B cell (primary cell): ENCODE measurements around the gene ABCC1. TPM values are rescaled to one million over a fixed set of nuclear protein-coding genes. Genes with fewer than 3 reads are reported as not detected.

Experiments
- ATAC-seq: fragments of 200-7000 bp; cut with Tn5 transposase; one replicate; pipeline ENCODE4 v1.10.0; 2021; ENCODE audit warnings: low read depth, mild to moderate bottlenecking, moderate number of reproducible peaks, moderate library complexity
- CTCF ChIA-PET: fragments of 350-600 bp; sonication (Branson Sonifier 250); formaldehyde crosslinking; loops from one replicate; lab custom pipeline; 2021; ENCODE audit warnings: antibody characterized with exemption, inconsistent platforms; lab: Charles Lee
- POLR2A ChIA-PET: fragments of 350-600 bp; sonication (Branson Sonifier 250); formaldehyde crosslinking; loops from one replicate; lab custom pipeline; 2021; ENCODE audit warnings: antibody characterized with exemption; lab: Charles Lee
- DNase-seq: peaks from one replicate; pipeline ENCODE4 v3.0.0; 2013
- H2AFZ ChIP-seq: 2 replicates; pipeline ENCODE4 v1.6.1; 2012; ENCODE audit warnings: mild to moderate bottlenecking, low read depth, low read length; ENCODE audit not compliant: insufficient read depth, poor library complexity, severe bottlenecking
- H3K27ac ChIP-seq, 2 donors: 1 replicate in 1 of 2; 2 replicates in 1 of 2; pipeline ENCODE4 v1.5.1; 2012 to 2013; ENCODE audit warnings: low read length in 2 of 2, mild to moderate bottlenecking in 2 of 2, moderate library complexity in 1 of 2
- H3K27me3 ChIP-seq, 4 experiments: fragments of 200-600 bp in 1 of 4; sonication (generic) in 1 of 4; replicated peaks in 1 of 4; 1 replicate in 2 of 4; 2 replicates in 2 of 4; pipeline versions ENCODE4 v1.6.1 to v1.7.0; 2013 to 2016; ENCODE audit warnings: low read length in 3 of 4, mild to moderate bottlenecking in 2 of 4, mixed read lengths in 1 of 4, moderate library complexity in 1 of 4; ENCODE audit not compliant: insufficient read depth in 4 of 4, control insufficient read depth in 3 of 4; ENCODE audit errors: control extremely low read depth in 1 of 4
- H3K36me3 ChIP-seq, 2 experiments: replicated peaks in 1 of 2; 1 replicate in 1 of 2; 2 replicates in 1 of 2; pipeline versions ENCODE4 v1.6.1 to v1.7.1; 2013; ENCODE audit warnings: low read length in 1 of 2; ENCODE audit not compliant: insufficient read depth in 2 of 2, control insufficient read depth in 1 of 2; ENCODE audit errors: control extremely low read depth in 1 of 2, extremely low read depth in 1 of 2
- H3K4me1 ChIP-seq, 2 donors: fragments of 200-600 bp in 1 of 2; sonication (generic) in 1 of 2; 1 replicate in 1 of 2; 2 replicates in 1 of 2; pipeline versions ENCODE4 v1.5.1 to v1.6.1; 2013 to 2017; ENCODE audit warnings: low read length in 2 of 2; ENCODE audit not compliant: control insufficient read depth in 2 of 2, insufficient read depth in 2 of 2
- H3K4me2 ChIP-seq: replicated peaks from 2 replicates; pipeline ENCODE3; 2012; ENCODE audit warnings: mild to moderate bottlenecking, low read depth, low read length; ENCODE audit not compliant: poor library complexity, severe bottlenecking
- H3K4me3 ChIP-seq, 5 experiments: fragments of 200-600 bp in 1 of 5; sonication (generic) in 1 of 5; 1 replicate in 3 of 5; 2 replicates in 2 of 5; pipeline versions ENCODE4 v1.5.1 to v1.7.0; 2011 to 2016; ENCODE audit warnings: low read length in 4 of 5, mild to moderate bottlenecking in 4 of 5, low read depth in 2 of 5, control low read depth in 1 of 5, moderate library complexity in 1 of 5; ENCODE audit not compliant: insufficient read depth in 1 of 5; ENCODE audit errors: control extremely low read depth in 1 of 5, extremely low read depth in 1 of 5
- H3K79me2 ChIP-seq: fragments of 200-600 bp; sonication (generic); one replicate; pipeline ENCODE4 v1.6.0; 2016; ENCODE audit warnings: low read length; ENCODE audit not compliant: control insufficient read depth, insufficient read depth
- H3K9ac ChIP-seq: fragments of 200-600 bp; sonication (generic); 2 replicates; pipeline ENCODE4 v1.6.1; 2017; ENCODE audit warnings: mild to moderate bottlenecking, low read length, moderate library complexity
- H3K9me3 ChIP-seq, 3 donors: one replicate each; pipeline versions ENCODE4 v1.6.1 to v1.7.1; 2013; ENCODE audit warnings: low read length in 2 of 3; ENCODE audit not compliant: control insufficient read depth in 2 of 3, insufficient read depth in 1 of 3; ENCODE audit errors: control extremely low read depth in 1 of 3
- H4K20me1 ChIP-seq: 2 replicates; pipeline ENCODE4 v1.6.0; 2012; ENCODE audit warnings: mild to moderate bottlenecking, low read length; ENCODE audit not compliant: insufficient read depth, control insufficient read depth, poor library complexity, severe bottlenecking
- H3K27ac Mint-ChIP-seq: one replicate; pipeline ENCODE4 v1.8.0; 2021; ENCODE audit warnings: mixed read lengths
- H3K27me3 Mint-ChIP-seq: one replicate; pipeline ENCODE4 v1.8.0; 2021; ENCODE audit warnings: mixed read lengths
- H3K4me1 Mint-ChIP-seq: one replicate; pipeline ENCODE4 v1.8.0; 2021; ENCODE audit warnings: mixed read lengths
- H3K4me3 Mint-ChIP-seq: one replicate; pipeline ENCODE4 v1.8.0; 2021; ENCODE audit warnings: mixed read lengths
- H3K9me3 Mint-ChIP-seq: one replicate; pipeline ENCODE4 v1.8.0; 2022; ENCODE audit warnings: mixed read lengths; ENCODE audit not compliant: insufficient read depth
- CTCF ChIP-seq: fragments of 200-600 bp; IDR thresholded peaks from one replicate; pipeline ENCODE4 v1.8.0; 2022; ENCODE audit warnings: antibody characterized with exemption, mild to moderate bottlenecking
- EZH2 ChIP-seq: IDR thresholded peaks from 2 replicates; pipeline ENCODE4 v1.6.1; 2012; ENCODE audit warnings: borderline replicate concordance, low read depth, mild to moderate bottlenecking, moderate library complexity, low read length; ENCODE audit not compliant: insufficient read depth, poor library complexity, severe bottlenecking
- WGBS: methylation state at CpG from one replicate; pipeline ENCODE4 v1.1.5; 2013; ENCODE audit warnings: missing lambda C conversion rate; ENCODE audit not compliant: insufficient coverage; 5-methylcytosine and 5-hydroxymethylcytosine counted together
- intact Hi-C: fragments of 100-400 bp; cut with micrococcal nuclease; formaldehyde crosslinking; loops from one replicate; pipeline ENCODE4 v1.10.0; 2022
- polyA plus RNA-seq: library from polyadenylated mRNA; depleted of rRNA; stranded (reverse); fragments of >200 nt; gene quantifications from 2 replicates; pipeline ENCODE4 v1.2.3, GENCODE V29; 2012
- total RNA-seq, 2 donors: library from RNA; stranded (reverse); fragments of 120-200 nt in 1 of 2; gene quantifications; 1 replicate in 1 of 2; 2 replicates in 1 of 2; pipeline versions ENCODE4 v1.2.3 to v1.2.4, GENCODE V29; 2013 to 2022

The ABCC1 gene
- total and polyA plus RNA-seq, 2 donors (not counting 1 experiment from before 2014, with no cell fraction given), result 21.8 to 73.0 TPM

GRCh38 chr16:16169615-16170014 is 220.2 kb downstream of the ABCC1 start:
- H3K4me3 ChIP-seq, result no peak overlapping the region

DNA sequence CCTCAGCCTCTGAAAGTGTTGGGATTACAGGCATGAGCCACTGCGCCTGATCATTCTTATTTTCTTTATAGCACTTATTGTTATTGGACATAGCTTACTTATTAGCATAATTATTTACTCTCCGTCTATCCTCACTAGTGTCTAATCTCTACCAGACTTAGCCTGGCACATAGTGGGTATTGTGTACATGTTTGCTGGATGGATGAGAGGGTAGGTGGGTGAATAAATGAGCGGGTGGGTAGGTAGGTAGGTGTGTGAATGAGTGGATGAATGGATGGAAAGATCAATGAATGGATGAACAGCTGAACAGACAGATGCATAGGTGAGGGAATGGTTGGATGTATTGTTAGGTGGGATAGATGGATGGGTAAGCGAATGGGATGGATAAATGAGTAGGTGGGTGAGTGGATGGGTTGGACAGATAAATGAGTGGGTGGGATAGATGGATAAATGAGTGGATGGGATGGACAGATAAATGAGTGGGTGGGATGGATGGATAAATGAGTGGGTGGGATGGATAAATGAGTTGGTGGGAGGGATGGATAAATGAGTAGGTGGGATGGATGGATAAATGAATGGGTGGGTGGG is 222.0 kb downstream of the ABCC1 start:
- no peak overlapping the region for H3K4me3 Mint-ChIP-seq
- H3K27ac Mint-ChIP-seq, result no peak overlapping the region
- ChIA-PET POLR2A (no interaction called here), CTCF (no interaction called here)
- H3K4me3 ChIP-seq, result no peak overlapping the region
- intact Hi-C loops, result no loop called here
- no peak overlapping the region for H3K27ac ChIP-seq
- H3K4me1 ChIP-seq, result no peaks in the 10 kb centered on the region
- 82% methylated on average over 2 of the region's 4 CpGs for WGBS
- ATAC-seq (no peak), DNase-seq (no peak)
- no peaks in the 10 kb centered on the region for H3K27me3 Mint-ChIP-seq
- no peaks in the 10 kb centered on the region for H3K27me3 ChIP-seq
- no peak overlapping the region for H2AFZ ChIP-seq
- H3K9ac ChIP-seq, result no peak overlapping the region
- H4K20me1 ChIP-seq, result no peaks in the 10 kb centered on the region
- no peak overlapping the region for H3K4me2 ChIP-seq
- H3K4me1 Mint-ChIP-seq, result no peaks in the 10 kb centered on the region
- H3K9me3 Mint-ChIP-seq, result no peaks in the 10 kb centered on the region
- TF ChIP-seq CTCF, result no peak
- TF ChIP-seq EZH2, result no peak
- H3K9me3 ChIP-seq, result peaks cover 0 to 7% (median 2%) of the 10 kb centered on the region in 3 donors
- no peaks in the 10 kb centered on the region for H3K79me2 ChIP-seq
- no peaks in the 10 kb centered on the region for H3K36me3 ChIP-seq

More at GRCh38 chr16:16169615-16170014, 220.2 kb downstream of the ABCC1 start:
- POLR2A ChIA-PET, result no interaction called here
- no peaks in the 10 kb centered on the region for H3K79me2 ChIP-seq
- 94% methylated on average over 13 of the region's 15 CpGs for WGBS
- no peak overlapping the region for H3K4me2 ChIP-seq
- H3K9ac ChIP-seq, result no peak overlapping the region
- H3K9me3 Mint-ChIP-seq, result no peaks in the 10 kb centered on the region
- H2AFZ ChIP-seq, result no peak overlapping the region
- no peaks in the 10 kb centered on the region for H3K27me3 ChIP-seq
- H3K27ac Mint-ChIP-seq, result no peak overlapping the region
- no peak overlapping the region for H3K4me3 Mint-ChIP-seq
- H3K27me3 Mint-ChIP-seq, result no peaks in the 10 kb centered on the region
- no peaks in the 10 kb centered on the region for H3K4me1 ChIP-seq
- DNase-seq, result no peak
- intact Hi-C loops, result no loop called here
- no peak for ATAC-seq
- H3K27ac ChIP-seq, result no peak overlapping the region
- H4K20me1 ChIP-seq, result no peaks in the 10 kb centered on the region
- TF ChIP-seq CTCF, result no peak
- no peak for TF ChIP-seq EZH2
- no peaks in the 10 kb centered on the region for H3K36me3 ChIP-seq
- CTCF ChIA-PET, result no interaction called here
- H3K4me1 Mint-ChIP-seq, result no peaks in the 10 kb centered on the region
- H3K9me3 ChIP-seq, result peaks cover 0 to 3% (median 0%) of the 10 kb centered on the region in 3 donors
